Measurements from ENCODE around the gene ANKRD9.

GRCh38 chr14:102474934-102475333 is 34.6 kb downstream of the ANKRD9 start:
- TF ChIP-seq POLR2A (IDR thresholded peaks at IDR 0.05) (no peak), POLR2AphosphoS5 (IDR thresholded peaks at IDR 0.05) (peak; percentile 34 to 68 (median 51))

Data from spleen (tissue), 3 donors.